Activated CD4-positive, alpha-beta T cell treated with anti-CD3 and anti-CD28 coated beads, Interleukin-2, amount 50 U/mL, for 16 hours (primary cell): ENCODE measurements around the gene PTPRS.

Source experiments
- DNase-seq: peaks from one replicate; pipeline ENCODE4 v3.0.0-alpha.2; 2020

PTPRS gene

GRCh38 chr19:5305163-5305562, 35.4 kb downstream of the PTPRS start:
- no peak for DNase-seq

GRCh38 chr19:5304486-5304885, 36.1 kb downstream of the PTPRS start:
- no peak for DNase-seq

DNA sequence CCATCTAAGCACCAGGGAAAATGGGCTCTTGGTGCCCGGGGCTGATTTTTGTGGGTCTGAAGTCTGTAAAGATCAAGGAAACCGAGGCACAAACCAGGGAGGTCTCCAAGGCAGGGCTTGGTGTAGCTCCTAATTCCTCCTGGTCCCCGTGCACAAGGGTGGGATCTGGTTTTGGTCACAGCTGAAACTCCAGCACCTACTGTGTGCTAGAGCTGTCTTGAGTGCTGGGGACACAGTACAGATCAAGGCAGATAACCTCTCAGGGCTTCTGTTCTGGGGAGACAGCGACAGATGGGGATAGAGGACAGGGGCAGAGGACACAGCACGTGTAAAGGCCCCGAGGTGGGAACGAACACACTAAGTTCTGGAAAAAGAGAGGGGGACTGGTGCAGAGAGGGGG, 37.4 kb downstream of the PTPRS start:
- no peak for DNase-seq

DNA sequence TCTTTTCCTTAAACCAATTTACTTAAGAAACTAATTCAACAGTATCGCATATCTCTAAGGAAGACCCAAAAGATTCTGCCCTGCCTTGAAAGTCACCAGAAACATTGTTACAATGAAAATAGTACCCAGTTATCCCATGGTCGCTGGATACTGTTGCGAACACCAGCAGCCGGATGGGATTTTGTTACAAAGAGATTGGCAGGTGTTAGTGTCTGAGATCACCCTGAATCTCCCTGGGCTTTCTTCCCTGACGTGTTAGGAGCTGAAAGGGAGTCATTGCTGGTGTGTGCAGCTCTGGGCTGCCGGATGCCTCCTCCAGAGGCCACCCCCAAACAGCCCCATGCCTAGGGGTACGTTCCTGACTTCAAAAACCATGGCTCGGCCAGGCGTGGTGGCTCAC, 38.2 kb downstream of the PTPRS start:
- DNase-seq: no peak

DNA sequence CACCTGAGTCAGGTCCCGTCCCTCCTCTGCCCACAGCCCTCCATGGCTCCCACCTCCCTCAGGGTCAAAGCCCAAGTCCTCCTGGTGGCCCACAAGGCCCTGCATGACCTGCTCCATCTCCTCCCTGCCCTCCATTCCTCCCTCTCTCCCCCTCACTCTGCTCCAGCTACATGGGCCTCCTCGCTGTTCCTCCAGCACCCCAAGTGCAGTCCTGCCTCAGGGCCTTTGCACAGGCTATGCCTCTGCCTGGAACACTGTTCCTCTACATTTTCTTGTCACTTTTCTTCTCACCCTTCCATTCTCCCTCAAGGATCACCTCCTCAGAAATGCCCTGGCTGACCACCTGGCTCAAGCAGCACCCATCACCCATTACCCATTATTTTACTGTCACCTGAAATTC, 41.5 kb downstream of the PTPRS start:
- no peak for DNase-seq

GRCh38 chr19:5298471-5298901, 42.1 kb downstream of the PTPRS start:
- DNase-seq: no peak

- DNase-seq: no peak
These were observed 43.3 kb downstream of the PTPRS start for GRCh38 chr19:5297272-5297669.

DNA sequence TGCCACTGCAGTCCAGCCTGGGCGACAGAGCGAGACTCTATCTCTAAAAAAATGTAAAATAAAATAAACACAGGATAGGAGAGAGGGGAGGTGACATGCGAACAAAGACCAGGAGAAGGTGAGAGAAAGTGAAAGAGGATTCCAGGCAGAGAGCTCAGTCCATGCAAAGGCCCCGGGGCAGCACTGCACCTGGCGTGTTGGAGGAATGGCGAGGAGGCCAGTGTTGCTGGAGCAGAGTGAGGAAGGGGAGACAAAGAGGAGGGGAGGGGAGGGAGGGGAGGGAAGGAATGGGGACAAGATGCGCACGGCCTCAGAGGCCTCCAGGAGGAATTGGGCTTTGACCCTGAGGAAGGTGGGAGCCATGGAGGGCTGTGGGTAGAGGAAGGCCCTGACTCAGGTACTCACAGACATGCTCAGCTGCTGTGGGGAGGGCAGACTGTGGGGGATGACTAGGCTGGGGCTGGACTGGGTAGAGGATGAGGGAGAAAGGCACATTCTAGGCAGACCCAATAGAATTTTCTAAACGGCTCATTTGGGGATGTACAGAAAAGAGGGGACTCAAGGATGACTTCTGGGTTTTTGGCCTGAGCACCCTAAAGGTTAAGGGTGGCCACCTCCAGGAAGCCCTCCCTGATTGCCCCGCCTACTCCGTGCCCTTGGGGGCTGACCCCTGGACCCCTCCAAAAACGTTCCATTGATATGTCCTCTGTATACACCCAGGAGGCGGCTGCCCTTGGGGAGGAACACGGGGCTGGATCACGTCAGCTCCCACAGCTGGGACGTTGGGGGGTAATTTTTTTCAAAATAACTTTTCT, 43.9 kb downstream of the PTPRS start:
- no peak for DNase-seq

- DNase-seq: no peak
These were observed 44.6 kb downstream of the PTPRS start for GRCh38 chr19:5296021-5296420.

- no peak for DNase-seq
These were observed 46.0 kb downstream of the PTPRS start for GRCh38 chr19:5294403-5295160.

DNA sequence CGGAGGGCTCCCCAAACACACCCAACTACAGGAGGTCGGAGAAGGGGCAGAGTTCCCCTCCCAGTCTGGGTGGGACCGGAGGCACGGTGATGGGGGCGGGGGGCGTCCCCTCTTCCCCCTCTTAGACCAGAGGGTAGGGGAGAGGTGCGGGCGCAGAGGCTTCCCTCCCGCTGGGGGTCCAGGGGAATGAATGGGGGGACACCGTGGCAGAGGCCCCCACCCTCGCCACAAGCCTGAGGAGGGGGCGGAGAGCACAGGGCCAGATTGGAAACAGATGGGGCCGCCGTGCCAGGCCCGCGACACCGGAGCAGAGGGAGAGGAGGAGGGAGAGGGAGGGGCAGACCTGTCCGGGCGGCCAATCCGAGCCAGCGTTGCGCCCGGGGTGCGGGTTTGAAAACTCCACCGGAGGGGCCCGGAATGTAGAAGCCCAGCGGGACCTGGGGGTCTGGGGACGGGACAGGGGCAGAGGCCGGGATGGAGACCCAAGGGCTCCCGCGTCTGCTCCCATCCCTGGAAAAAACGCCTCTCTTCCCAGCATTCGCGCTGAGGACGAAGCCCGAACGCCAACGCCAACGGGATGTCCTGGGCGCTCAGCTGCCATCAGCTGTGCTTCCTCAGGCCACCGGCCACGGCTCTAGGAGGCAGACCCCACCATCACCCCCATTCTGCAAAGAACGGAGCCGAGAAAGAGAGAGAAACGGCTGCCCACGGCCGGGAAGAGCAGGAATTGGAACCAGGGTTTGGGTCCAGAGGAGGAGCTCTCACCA, 46.8 kb downstream of the PTPRS start:
- DNase-seq: no peak

GRCh38 chr19:5292822-5293611, 47.6 kb downstream of the PTPRS start:
- DNase-seq: peak; percentile 18

GRCh38 chr19:5292453-5292821, 48.2 kb downstream of the PTPRS start:
- DNase-seq: no peak

- no peak for DNase-seq
These were observed 48.9 kb downstream of the PTPRS start for GRCh38 chr19:5291588-5292193.
